Lower leg skin (tissue), 3 donors: Measurements from ENCODE around the gene CYP4F12.

ENCODE experiments used
- POLR2A ChIP-seq, 2 donors: fragments of 450-650 bp; IDR thresholded peaks; one replicate each; pipeline ENCODE4 v1.6.1; 2016 to 2017; ENCODE audit warnings: antibody characterized with exemption in 2 of 2, mild to moderate bottlenecking in 1 of 2, moderate library complexity in 1 of 2
- TF ChIP-seq, protein P1 (sequence below), 3 donors: fragments of 450-650 bp; IDR thresholded peaks; one replicate each; pipeline ENCODE4 v1.5.1; 2016; ENCODE audit warnings: antibody characterized with exemption in 3 of 3, mild to moderate bottlenecking in 3 of 3, moderate library complexity in 2 of 3

DNA sequence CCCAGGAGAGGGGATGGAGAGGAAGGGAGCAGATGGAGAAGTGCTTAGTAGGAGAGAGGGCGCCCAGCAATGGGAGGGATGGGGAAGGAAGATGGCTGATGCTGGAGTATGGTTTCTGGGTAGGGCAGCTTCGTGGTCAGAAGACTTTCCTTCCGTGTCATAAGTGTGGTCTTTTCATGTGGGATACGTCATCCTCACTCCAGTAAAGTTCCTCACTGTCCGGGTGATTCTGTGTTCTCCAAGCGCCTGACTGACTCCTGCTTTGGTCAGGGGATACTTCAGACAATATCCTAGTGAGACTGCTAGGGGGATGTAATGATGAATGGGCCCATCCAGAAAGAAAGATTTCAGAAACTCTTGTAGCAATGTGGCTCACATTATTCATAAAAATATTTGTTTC is 61.0 kb downstream of the CYP4F12 start:
- TF ChIP-seq, protein P1, sequence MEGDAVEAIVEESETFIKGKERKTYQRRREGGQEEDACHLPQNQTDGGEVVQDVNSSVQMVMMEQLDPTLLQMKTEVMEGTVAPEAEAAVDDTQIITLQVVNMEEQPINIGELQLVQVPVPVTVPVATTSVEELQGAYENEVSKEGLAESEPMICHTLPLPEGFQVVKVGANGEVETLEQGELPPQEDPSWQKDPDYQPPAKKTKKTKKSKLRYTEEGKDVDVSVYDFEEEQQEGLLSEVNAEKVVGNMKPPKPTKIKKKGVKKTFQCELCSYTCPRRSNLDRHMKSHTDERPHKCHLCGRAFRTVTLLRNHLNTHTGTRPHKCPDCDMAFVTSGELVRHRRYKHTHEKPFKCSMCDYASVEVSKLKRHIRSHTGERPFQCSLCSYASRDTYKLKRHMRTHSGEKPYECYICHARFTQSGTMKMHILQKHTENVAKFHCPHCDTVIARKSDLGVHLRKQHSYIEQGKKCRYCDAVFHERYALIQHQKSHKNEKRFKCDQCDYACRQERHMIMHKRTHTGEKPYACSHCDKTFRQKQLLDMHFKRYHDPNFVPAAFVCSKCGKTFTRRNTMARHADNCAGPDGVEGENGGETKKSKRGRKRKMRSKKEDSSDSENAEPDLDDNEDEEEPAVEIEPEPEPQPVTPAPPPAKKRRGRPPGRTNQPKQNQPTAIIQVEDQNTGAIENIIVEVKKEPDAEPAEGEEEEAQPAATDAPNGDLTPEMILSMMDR (IDR thresholded peaks at IDR 0.05): no peak
- TF ChIP-seq POLR2A (IDR thresholded peaks at IDR 0.05): no peak
